IPS DF 4.7 (cell line): ENCODE data around the gene CTNNA1.

ENCODE experiments used
- DNase-seq: peaks from one replicate; pipeline ENCODE4 v3.0.0-alpha.2; 2013; ENCODE audit warnings: low spot score; ENCODE audit errors: extremely low read depth

The CTNNA1 gene

GRCh38 chr5:138844812-138845513 is 91.7 kb downstream of the CTNNA1 start:
- DNase-seq = no peak

GRCh38 chr5:138849439-138849838 is 96.2 kb downstream of the CTNNA1 start:
- no peak for DNase-seq

- DNase-seq = no peak
These were observed 96.7 kb downstream of the CTNNA1 start for GRCh38 chr5:138849882-138850281.

DNA sequence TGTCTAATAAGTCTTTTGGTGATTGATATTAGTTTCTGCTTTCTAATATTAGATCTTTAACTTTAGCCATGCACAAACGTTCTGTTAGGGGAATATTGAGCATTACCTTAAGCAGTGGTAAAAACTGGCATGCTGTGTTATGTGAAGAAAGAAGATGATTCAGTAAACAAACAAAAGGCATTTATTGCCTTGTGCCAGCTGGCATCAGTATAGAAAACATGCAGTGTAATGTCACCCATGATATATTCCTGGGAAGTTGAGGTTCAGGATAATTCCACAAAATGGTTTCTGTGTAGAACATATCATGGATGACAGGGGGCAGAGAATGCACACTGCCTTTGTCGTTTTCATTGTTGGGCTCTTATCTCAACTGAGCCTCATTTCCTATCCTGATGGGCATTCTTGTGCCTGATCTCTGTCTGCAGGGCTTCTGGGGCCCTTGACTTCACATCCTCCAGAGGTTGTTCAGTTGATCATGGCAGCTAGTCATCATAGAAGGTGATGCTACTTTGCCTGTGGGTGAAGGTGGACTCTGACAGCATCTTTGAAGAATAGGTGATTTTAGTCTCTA is 97.7 kb downstream of the CTNNA1 start:
- DNase-seq = no peak

DNA sequence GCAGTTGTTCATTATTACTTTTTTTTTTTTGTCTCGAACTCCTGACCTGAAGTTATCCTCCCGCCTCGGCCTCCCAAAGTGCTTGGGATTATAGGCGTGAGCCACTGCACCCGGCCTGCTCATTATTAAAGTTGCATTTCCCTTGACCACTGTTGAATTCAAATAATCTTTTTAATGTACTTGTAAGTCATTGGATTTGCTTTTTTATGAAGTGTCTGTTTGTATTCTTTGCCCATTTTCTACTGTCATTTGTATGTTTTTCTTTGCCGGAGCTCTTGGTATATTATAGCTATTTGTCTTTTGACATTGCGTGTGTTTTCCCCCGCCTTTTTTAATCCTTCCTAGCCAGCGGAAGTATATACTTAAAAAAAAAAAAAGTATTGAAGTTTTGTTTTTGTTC is 99.9 kb downstream of the CTNNA1 start:
- DNase-seq = no peak

GRCh38 chr5:138867011-138867410 is 113.8 kb downstream of the CTNNA1 start:
- DNase-seq = no peak

- DNase-seq = no peak
These were observed 115.8 kb downstream of the CTNNA1 start for GRCh38 chr5:138869038-138869437.

DNA sequence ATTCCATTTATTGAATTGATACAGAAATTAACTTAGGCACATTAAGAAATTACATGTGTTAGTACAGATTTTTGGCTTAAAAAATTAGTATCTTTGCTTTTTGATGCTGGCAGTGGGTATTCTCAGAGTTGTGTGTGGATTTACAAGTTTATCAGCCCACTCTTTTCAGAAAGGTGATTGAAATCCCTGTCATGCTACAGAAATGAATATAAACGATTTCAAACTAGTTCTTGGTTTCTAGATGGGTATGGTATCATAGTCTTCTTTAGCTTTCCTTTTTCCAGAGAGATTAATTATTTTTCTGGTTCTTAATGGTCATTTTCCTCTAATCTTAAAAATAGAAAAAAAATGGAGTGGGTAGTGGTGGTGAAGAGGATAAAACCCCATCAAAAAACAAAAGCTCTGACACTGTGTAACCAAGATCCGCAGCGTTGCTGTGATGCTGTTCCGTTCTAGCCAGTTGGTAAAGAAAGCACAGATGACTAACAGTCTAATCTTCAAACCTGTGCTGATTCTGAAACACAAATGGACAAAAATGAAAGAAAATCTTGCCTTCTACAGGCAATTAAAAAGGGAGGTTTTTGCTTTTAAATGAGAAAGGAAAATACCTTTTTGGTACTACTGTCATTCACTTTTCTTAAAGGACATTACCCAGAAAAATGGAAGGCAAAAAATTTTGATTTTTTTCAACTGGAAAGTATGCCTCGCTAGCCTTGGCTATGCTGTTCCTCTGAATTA is 116.7 kb downstream of the CTNNA1 start:
- DNase-seq = no peak

- DNase-seq = no peak
These were observed 117.4 kb downstream of the CTNNA1 start for GRCh38 chr5:138870611-138871010.

- no peak for DNase-seq
These were observed 119.7 kb downstream of the CTNNA1 start for GRCh38 chr5:138872841-138873465.

DNA sequence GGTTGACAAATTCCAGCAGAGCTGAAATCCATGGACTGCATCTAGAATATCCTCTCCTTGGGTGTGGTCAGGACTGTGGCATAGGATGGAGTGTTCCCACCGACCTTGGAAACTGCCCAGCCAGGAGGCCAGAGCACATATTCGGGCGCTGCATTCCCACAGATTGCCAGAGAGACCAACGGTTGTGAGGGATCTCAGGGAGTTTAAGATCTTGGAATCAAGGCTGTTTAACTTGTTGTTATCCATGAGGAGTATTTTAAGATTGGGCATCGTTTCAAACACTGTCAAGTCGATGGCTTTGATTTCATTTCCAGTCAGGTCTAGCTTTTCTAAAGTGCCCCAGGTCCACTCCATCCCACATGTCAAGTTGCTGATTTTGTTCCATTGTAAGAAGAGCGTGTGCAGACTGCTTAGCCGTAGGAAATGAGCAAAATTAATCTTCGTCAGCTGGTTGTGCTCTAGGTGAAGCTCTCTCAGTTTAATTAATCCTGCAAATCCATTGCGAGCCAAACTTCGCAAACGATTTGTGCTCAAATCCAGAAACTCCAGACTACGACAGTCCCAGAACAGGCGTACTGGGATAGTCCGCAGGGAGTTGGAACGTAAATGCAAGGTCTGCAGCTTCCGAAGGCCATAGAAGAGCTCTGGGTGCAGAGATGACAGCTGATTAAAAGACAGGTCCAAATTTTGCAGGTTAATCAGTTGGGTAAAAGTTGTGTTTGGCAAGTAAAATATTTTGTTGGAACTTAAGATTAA is 120.4 kb downstream of the CTNNA1 start:
- no peak for DNase-seq

GRCh38 chr5:138874241-138874640 is 121.0 kb downstream of the CTNNA1 start:
- DNase-seq = no peak

GRCh38 chr5:138874771-138875551 is 121.7 kb downstream of the CTNNA1 start, which contains the start of gene LRRTM2:
Gene LRRTM2, minus strand, starts transcription at chr5:138875335. Its CDS starts 424 bp downstream, at chr5:138874911.
- DNase-seq = no peak

DNA sequence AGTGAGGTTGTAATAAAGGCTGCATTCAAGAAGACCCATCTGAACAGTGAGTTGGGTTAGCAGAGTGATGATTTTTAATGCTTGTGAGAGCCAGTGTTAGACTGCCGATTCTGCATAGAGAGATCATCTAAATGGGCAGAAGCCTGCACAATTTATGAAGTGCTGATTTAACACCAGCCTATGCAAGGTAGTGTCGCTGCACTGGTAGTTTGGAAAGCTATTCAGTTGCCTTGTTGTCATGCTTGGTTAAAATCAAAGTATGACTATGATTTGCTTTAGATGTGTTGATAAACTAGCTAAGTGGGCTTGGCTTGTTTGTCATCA is 122.3 kb downstream of the CTNNA1 start:
- no peak for DNase-seq

DNA sequence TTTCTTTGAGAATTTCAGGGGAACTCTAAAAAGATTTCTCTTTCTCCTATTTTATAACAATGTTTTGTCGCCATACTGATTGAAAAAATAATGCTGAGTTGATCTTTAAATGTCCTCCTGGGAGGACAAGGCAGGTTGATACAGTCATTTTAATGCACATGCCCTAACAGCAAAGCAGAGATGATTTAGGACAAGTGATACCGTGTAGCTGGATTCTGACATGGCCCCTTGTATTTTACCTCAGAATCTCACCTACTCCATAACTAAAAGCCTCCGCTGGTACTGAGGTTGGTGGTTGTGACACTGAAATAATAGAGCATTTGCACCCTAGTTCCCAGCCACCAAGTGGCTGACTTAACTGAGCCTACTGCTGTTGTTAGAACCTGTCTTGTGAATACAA is 122.7 kb downstream of the CTNNA1 start:
- DNase-seq = no peak

DNA sequence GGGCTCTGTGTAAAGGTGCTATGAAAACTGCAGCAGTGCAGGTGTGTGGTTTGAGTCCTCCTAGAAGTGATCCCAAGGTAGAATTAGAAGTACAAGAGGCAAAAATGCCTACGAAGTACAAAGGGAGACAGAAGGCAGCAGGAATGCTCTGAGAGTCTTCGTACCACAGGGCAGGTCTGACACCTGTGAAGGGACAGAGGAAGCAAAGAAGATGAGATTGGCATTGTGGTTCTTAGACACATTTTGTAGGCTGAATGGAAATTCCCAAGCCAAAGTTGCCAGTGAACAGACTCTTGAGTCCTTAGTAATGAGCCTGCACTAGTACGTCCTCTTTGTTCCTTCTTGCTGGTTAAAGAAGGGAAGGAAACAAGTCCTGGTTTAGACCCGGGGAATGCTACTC is 123.6 kb downstream of the CTNNA1 start:
- DNase-seq = no peak

DNA sequence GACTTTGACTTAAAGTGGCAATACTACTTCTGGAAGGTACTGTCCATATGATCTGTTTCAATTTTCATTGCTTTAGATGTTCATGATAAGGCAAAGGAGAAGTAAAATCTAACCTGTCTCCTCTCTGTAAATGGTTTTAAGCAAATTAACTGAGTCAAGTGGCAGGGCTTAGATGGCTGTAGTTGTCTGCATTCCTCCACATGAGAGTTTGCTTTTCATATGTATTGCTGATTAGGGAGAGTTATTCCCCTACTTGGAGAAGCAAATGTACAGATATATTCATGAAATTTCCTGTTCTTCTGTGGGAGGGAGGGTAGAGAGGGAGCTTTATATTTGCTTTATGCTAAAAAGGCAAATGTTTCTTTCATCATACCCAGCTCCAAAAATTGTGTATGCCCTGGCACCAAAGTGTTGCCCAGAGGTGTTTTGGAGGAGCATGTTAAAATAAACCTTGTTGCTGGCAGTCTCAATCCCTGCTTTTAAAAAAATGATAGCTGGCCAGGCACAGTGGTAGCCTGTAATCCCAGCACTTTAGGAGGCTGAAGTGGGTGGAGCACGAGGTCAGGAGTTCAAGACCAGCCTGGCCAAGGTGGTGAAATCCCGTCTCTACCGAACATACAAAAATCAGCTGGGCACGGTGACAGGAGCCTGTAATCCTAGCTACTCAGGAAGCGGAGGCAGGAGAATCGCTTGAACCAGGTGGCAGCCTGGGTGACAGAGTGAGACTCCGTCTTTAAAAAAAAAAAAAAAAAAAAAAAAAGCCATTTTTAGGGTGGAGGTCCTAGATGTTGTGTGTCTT is 125.4 kb downstream of the CTNNA1 start:
- no peak for DNase-seq

DNA sequence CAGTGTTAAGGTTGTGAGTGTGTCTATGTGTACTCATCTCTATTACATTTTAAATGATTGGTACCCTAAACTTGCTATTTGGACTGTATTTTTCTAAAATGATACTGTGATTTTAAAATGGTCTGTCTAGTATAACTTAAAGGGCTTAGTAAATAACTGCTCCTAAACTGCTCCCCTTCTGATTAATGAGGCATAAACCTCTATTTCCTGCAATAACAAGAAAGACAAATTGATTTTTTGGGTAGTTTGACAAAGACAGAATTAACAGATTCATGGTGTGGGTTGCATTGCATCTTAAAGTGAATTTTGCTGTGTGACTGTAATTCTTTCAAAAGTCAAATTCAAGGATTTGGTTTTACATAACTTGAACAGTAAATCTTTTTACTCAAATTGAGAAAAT is 130.0 kb downstream of the CTNNA1 start:
- no peak for DNase-seq

- DNase-seq = no peak
These were observed 130.9 kb downstream of the CTNNA1 start for GRCh38 chr5:138884094-138884493.

GRCh38 chr5:138884554-138884953 is 131.3 kb downstream of the CTNNA1 start:
- no peak for DNase-seq
